Heart left ventricle (tissue), 16 donors: Measurements from ENCODE around the gene NKIRAS1. TPM values are rescaled to one million over a fixed set of nuclear protein-coding genes. Genes with fewer than 3 reads are reported as not detected.
A peak's percentile ranks its signal among the peaks of the same experiment; 100 is the strongest.

Experiments
- ATAC-seq, 4 donors: fragments of 200-7000 bp; cut with Tn5 transposase; one replicate each; pipeline ENCODE4 v1.9.1; 2020 to 2022; ENCODE audit warnings: moderate library complexity in 4 of 4, mild to moderate bottlenecking in 3 of 4, moderate number of reproducible peaks in 1 of 4
- DNase-seq, 5 donors: peaks; one replicate each; pipeline ENCODE4 v3.0.0-alpha.2; 2020
- H3K27ac ChIP-seq, 12 donors: fragments of 200-600 bp; sonication (generic) in 4 of 12; one replicate each; pipeline versions ENCODE4 v1.5.0 to v1.8.0; 2016 to 2022; ENCODE audit warnings: mild to moderate bottlenecking in 2 of 12
- H3K27me3 ChIP-seq, 9 donors: fragments of 200-600 bp; sonication (generic) in 2 of 9; one replicate each; pipeline versions ENCODE4 v1.5.1 to v1.8.0; 2016 to 2022; ENCODE audit warnings: mild to moderate bottlenecking in 3 of 9
- H3K36me3 ChIP-seq, 9 donors: fragments of 200-600 bp; sonication (generic) in 2 of 9; one replicate each; pipeline versions ENCODE4 v1.5.0 to v1.8.0; 2018 to 2022; ENCODE audit warnings: mild to moderate bottlenecking in 2 of 9
- H3K4me1 ChIP-seq, 12 donors: fragments of 200-600 bp; sonication (generic) in 4 of 12; one replicate each; pipeline versions ENCODE4 v1.5.0 to v1.8.0; 2016 to 2022; ENCODE audit warnings: mild to moderate bottlenecking in 3 of 12
- H3K4me3 ChIP-seq, 12 donors: fragments of 200-600 bp; sonication (generic) in 4 of 12; one replicate each; pipeline versions ENCODE4 v1.5.0 to v1.8.0; 2017 to 2022; ENCODE audit warnings: mild to moderate bottlenecking in 9 of 12, moderate library complexity in 4 of 12
- H3K9me3 ChIP-seq, 12 donors: fragments of 200-600 bp; sonication (generic) in 4 of 12; one replicate each; pipeline versions ENCODE4 v1.5.0 to v1.8.0; 2016 to 2022; ENCODE audit warnings: mild to moderate bottlenecking in 1 of 12
- POLR2A ChIP-seq, 2 donors: fragments of 450-650 bp; IDR thresholded peaks; one replicate each; pipeline ENCODE4 v1.6.1; 2017; ENCODE audit warnings: antibody characterized with exemption in 2 of 2, mild to moderate bottlenecking in 2 of 2, moderate library complexity in 2 of 2
- WGBS, 4 donors: extraction: QIAGEN DNeasy Blood & Tissue Kit in 2 of 4; methylation state at CpG; one replicate each; pipeline versions ENCODE4 v1.1.5 to v1.1.7; 2013 to 2018; 5-methylcytosine and 5-hydroxymethylcytosine counted together
- intact Hi-C, 10 donors: fragments of 100-400 bp; cut with DNase I; formaldehyde crosslinking; loops; one replicate each; pipeline versions ENCODE4 v1.11.1 to v1.14.2; 2022
- polyA plus RNA-seq, 2 donors: library from polyadenylated mRNA; stranded (reverse); fragments of 200-250 nt; gene quantifications; one replicate each; pipeline ENCODE4 v1.2.3, GENCODE V29; 2013
- total RNA-seq, 9 donors: library from RNA; depleted of rRNA in 2 of 9; stranded (reverse); fragments of >200 nt in 2 of 9; fragmentation: NEBNext Ultra II Directional in 3 of 9; extraction: Animal tissue kit (Norgen Biotek cat#: 25700) in 3 of 9; gene quantifications; one replicate each; pipeline versions ENCODE4 v1.1.0 to v1.2.4, GENCODE V29; 2016 to 2023
- TF ChIP-seq, protein P1 (sequence below), 12 donors: fragments of 200-600 bp; sonication (generic) in 4 of 12; IDR thresholded peaks; one replicate each; pipeline versions ENCODE4 v1.5.0 to v1.8.0; 2018 to 2022; ENCODE audit warnings: antibody characterized with exemption in 12 of 12, mild to moderate bottlenecking in 5 of 12
- donor health status: ischemic (EF 13 %, LVEDD 7.1; RV severe dilation, severe dysfunction).
- donor health status: healthy with polysubstance abuse.
- donor health status: DM: no; HTN: yes; CAD: no.
- donor health status: DM: no; HTN: no; CAD: no.
- donor health status: ischemic (EF 25% LVEDD 6.9; RV normal size, moderate dysfunction).
- donor health status: ischemic (EF 25% LVEDD 5.7; RV mildly dilated, moderate dysfunction).
- donor health status: healthy.
- donor health status: DM: yes; HTN: yes; CAD: no.
- donor health status: ischemic (EF 35%, LVEDD 5.7; RV mildly dilated, moderate dysfunction).
- donor health status: nonischemic (EF 11% LVEDD 7.7; RV severe dilation, severe dysfunction).
- donor health status: DM: yes; HTN: yes; CAD: no.
- donor health status: PGD.
- donor health status: ischemic (EF 29% LVEDD 5.4; RV normal size, mild dysfunction).
- donor health status: nonischemic (EF 23%, LVEDD 6.1; RV moderate dilation, normal function).

NKIRAS1 gene
- total and polyA plus RNA-seq, 11 donors: 13.3 to 23.2 (median 17.8) TPM

DNA sequence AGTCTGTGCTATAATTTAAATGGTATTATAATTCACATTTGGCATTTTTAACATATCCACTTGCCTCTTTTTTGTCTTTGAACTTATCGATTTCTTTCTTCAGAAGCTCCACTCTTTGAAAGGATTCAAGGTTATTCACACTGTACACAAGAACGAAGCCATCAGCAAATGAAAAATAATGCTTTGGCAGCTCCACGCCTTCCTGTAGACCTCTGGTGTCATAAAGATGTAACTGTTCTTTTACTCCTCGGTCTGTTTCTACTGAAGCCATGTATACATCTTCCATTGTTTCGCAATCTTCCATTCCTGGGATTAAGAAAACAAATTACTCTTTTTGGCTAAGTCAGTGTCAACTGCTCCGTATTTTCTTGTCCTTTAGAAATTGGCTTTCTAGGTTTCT is 16.0 kb downstream of the NKIRAS1 start:
- ATAC-seq (no peak), DNase-seq (no peak)
- no peaks in the 10 kb centered on the region for H3K9me3 ChIP-seq
- 85 to 90% (median 88%) methylated on average over 6 of the region's 6 CpGs for WGBS, 4 donors
- H3K4me1 ChIP-seq: no peaks in the 10 kb centered on the region
- no peaks in the 10 kb centered on the region for H3K27me3 ChIP-seq
- TF ChIP-seq, protein P1, sequence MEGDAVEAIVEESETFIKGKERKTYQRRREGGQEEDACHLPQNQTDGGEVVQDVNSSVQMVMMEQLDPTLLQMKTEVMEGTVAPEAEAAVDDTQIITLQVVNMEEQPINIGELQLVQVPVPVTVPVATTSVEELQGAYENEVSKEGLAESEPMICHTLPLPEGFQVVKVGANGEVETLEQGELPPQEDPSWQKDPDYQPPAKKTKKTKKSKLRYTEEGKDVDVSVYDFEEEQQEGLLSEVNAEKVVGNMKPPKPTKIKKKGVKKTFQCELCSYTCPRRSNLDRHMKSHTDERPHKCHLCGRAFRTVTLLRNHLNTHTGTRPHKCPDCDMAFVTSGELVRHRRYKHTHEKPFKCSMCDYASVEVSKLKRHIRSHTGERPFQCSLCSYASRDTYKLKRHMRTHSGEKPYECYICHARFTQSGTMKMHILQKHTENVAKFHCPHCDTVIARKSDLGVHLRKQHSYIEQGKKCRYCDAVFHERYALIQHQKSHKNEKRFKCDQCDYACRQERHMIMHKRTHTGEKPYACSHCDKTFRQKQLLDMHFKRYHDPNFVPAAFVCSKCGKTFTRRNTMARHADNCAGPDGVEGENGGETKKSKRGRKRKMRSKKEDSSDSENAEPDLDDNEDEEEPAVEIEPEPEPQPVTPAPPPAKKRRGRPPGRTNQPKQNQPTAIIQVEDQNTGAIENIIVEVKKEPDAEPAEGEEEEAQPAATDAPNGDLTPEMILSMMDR (IDR thresholded peaks at IDR 0.05): no peak
- TF ChIP-seq POLR2A (IDR thresholded peaks at IDR 0.05): no peak
- peaks cover 0 to 82% (median 28%) of the 10 kb centered on the region in 9 donors for H3K36me3 ChIP-seq
- intact Hi-C loops: no loop called here
- H3K4me3 ChIP-seq: no peak overlapping the region
- H3K27ac ChIP-seq: no peak overlapping the region

DNA sequence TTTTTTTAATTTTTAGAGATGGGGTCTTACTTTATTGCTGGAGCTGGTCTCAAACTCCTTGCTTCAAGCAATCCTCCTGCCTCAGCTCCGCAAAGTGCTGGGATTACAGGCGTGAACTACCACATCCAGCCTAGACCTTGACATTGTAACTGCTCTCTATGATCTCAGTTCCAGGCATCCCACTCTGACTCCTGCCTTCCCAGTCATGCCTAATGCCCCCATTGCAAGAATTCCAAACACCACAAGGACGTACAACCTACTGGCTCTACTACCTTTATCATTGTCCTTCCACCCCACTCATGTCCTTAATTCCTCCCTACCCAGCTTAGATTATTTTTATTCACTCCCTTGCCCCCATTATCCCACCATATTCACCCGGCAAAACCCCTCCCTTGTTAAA is 21.6 kb downstream of the NKIRAS1 start:
- Histone ChIP-seq H3K4me1 (no peaks in the 10 kb centered on the region), H3K27me3 (no peaks in the 10 kb centered on the region), H3K36me3 (peaks cover 0 to 73% (median 41%) of the 10 kb centered on the region in 9 donors), H3K9me3 (no peaks in the 10 kb centered on the region), H3K27ac (no peak overlapping the region), H3K4me3 (no peak overlapping the region)
- ATAC-seq: no peak
- TF ChIP-seq POLR2A (IDR thresholded peaks at IDR 0.05): no peak
- TF ChIP-seq, protein P1 (IDR thresholded peaks at IDR 0.05): no peak
- intact Hi-C loops: loop anchor here in 4 of 10 donors (10.0 kb wide), 2 partner anchors 340 to 790 kb away; no protein-coding TSS in a partner anchor
- WGBS, 4 donors: 92 to 95% (median 95%) methylated on average over 4 of the region's 4 CpGs
- DNase-seq: no peak

DNA sequence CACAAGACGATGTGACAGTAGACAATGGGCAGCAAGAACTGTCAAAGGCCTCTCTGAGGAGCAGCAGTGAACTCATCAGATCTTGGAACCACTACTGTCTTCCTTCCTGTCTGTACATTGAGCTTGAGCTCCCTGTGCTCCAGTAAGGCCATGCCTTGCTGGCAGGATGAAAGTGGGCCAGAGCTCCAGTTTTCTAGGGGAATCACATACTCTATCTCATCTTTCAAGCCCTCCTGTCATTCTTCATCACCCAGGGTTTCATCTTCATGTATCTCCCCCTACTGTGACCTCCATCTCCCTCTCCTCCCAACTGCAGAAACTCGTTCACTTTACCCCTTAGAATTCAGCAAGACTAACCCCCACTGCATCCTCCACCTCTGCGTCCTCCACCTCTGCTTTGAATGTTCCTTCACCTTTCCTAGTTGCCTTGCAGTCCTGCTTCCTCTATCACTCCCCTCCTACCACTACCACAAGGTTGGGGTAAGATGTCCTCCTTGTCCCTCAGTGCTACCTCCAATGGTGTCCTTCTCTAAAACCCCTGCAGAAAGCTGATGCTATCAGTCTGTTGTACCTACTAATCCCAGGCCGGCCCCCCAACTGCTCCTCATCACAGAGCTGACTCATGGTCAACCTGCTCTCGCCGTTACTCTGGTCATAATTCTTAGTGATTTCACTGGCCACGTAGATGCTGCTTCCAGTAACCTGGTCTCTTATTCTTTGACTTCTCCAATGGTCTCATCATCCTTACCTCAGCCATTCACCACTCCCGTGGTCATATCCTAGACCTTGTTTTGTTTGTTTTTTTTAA is 22.3 kb downstream of the NKIRAS1 start:
- no peaks in the 10 kb centered on the region for H3K27me3 ChIP-seq
- TF ChIP-seq POLR2A (IDR thresholded peaks at IDR 0.05): no peak
- TF ChIP-seq, protein P1 (IDR thresholded peaks at IDR 0.05): no peak
- H3K27ac ChIP-seq: no peak overlapping the region
- WGBS, 4 donors: 82 to 89% (median 88%) methylated on average over 8 of the region's 8 CpGs
- DNase-seq: no peak
- peaks cover 0 to 5% (median 0%) of the 10 kb centered on the region in 12 donors for H3K4me1 ChIP-seq
- H3K36me3 ChIP-seq: peaks cover 0 to 71% (median 34%) of the 10 kb centered on the region in 9 donors
- intact Hi-C loops: loop anchor here in 5 of 10 donors (5.0 to 10.0 kb wide), 4 partner anchors 340 to 790 kb away; no protein-coding TSS in a partner anchor
- H3K9me3 ChIP-seq: no peaks in the 10 kb centered on the region
- peak in 1 of 4 donors; percentile 30 for ATAC-seq
- H3K4me3 ChIP-seq: no peak overlapping the region

DNA sequence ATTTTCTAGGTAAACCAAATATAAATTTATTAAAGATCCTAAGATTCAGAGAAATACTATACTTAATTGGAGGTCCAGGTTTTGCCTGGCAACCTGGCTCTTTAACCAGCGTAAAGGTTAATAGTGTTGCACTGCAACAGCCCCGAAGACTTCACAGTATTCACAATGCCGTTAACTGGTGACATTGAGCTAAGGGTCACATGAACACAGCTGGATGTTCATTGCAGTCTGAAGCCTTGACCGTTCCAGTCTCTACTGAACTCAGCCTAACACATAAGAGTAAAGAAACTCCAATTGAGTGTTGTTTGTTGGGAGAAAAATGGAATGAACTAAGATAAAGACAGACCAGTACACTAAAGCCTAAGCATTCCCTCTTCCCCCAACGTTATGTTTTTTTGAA is 26.8 kb downstream of the NKIRAS1 start:
- no peak overlapping the region for H3K27ac ChIP-seq
- H3K9me3 ChIP-seq: no peaks in the 10 kb centered on the region
- intact Hi-C loops: loop anchor here in 7 of 10 donors (2.0 to 10.0 kb wide), 6 partner anchors 55 to 795 kb away; partner anchors contain the start of gene NR1D2 (in 2 of the 7)
- peaks cover 0 to 49% (median 13%) of the 10 kb centered on the region in 9 donors for H3K36me3 ChIP-seq
- H3K4me3 ChIP-seq: no peak overlapping the region
- TF ChIP-seq POLR2A (IDR thresholded peaks at IDR 0.05): no peak
- TF ChIP-seq, protein P1 (IDR thresholded peaks at IDR 0.05): no peak
- no peaks in the 10 kb centered on the region for H3K27me3 ChIP-seq
- no peak for DNase-seq
- 59 to 67% (median 62%) methylated on average over 5 of the region's 5 CpGs for WGBS, 4 donors
- peak in 1 of 4 donors; percentile 52 for ATAC-seq
- peaks cover 0 to 22% (median 8%) of the 10 kb centered on the region in 12 donors for H3K4me1 ChIP-seq
